Embryonic facial prominence (tissue), 1 donor: ENCODE results near the gene SFXN3.

Experiments
- DNase-seq: peaks from one replicate; pipeline ENCODE4 v3.0.0-alpha.2; 2016; ENCODE audit errors: extremely low spot score

The SFXN3 gene

GRCh38 chr10:101000127-101000914 lies 30.7 kb upstream of the SFXN3 start:
- no peak for DNase-seq

GRCh38 chr10:101000915-101001658 lies 29.9 kb upstream of the SFXN3 start:
- no peak for DNase-seq

GRCh38 chr10:101001659-101002035 lies 29.4 kb upstream of the SFXN3 start:
- DNase-seq = no peak

- no peak for DNase-seq
Observed at GRCh38 chr10:101002456-101002855, 28.6 kb upstream of the SFXN3 start.

- DNase-seq = no peak
Observed at GRCh38 chr10:101003639-101004206, 27.3 kb upstream of the SFXN3 start.

- no peak for DNase-seq
Observed at GRCh38 chr10:101005361-101005760, 25.7 kb upstream of the SFXN3 start.

- no peak for DNase-seq
Observed at GRCh38 chr10:101005869-101006567, 25.0 kb upstream of the SFXN3 start.

- DNase-seq = no peak
Observed at GRCh38 chr10:101006593-101007098, 24.4 kb upstream of the SFXN3 start.

- no peak for DNase-seq
Observed at GRCh38 chr10:101007099-101007711, 23.8 kb upstream of the SFXN3 start.

- no peak for DNase-seq
Observed at GRCh38 chr10:101007915-101008822, 22.9 kb upstream of the SFXN3 start.

GRCh38 chr10:101008823-101009423 lies 22.1 kb upstream of the SFXN3 start:
- DNase-seq = no peak

- DNase-seq = no peak
Observed at GRCh38 chr10:101010329-101010728, 20.7 kb upstream of the SFXN3 start.

- no peak for DNase-seq
Observed at GRCh38 chr10:101011517-101012423, 19.3 kb upstream of the SFXN3 start.

- DNase-seq = peak; percentile 53
Observed at GRCh38 chr10:101012525-101013364, 18.3 kb upstream of the SFXN3 start.

- DNase-seq = no peak
Observed at GRCh38 chr10:101013365-101013825, 17.6 kb upstream of the SFXN3 start.

GRCh38 chr10:101014230-101014884 lies 16.7 kb upstream of the SFXN3 start:
- no peak for DNase-seq

- no peak for DNase-seq
Observed at GRCh38 chr10:101014966-101015581, 16.0 kb upstream of the SFXN3 start.
